ENCODE data around the gene DNAJC5G.
"Not testable (repeated sequence)": the region's sequence is repeated elsewhere in the genome, so short reads cannot be mapped to it uniquely, and the experiment has no call there.

The DNAJC5G gene

GRCh38 chr2:27264253-27264752, 10.9 kb upstream of the DNAJC5G start:
- no peak for DNase-seq
- Histone ChIP-seq H3K4me3 (ENCODE audit: insufficient read depth, low read depth, low read length, poor library complexity, severe bottlenecking) (peak overlapping the region; percentile 66), H3K4me1 (ENCODE audit: control insufficient read depth, insufficient read depth, low read length, poor library complexity, severe bottlenecking) (peaks cover 35% of the 10 kb centered on the region)

GRCh38 chr2:27264753-27265535, 10.3 kb upstream of the DNAJC5G start:
- H3K4me1 ChIP-seq (ENCODE audit: control insufficient read depth, insufficient read depth, low read length, poor library complexity, severe bottlenecking), result peaks cover 35% of the 10 kb centered on the region
- peaks cover 37% of the 10 kb centered on the region for H3K27me3 ChIP-seq (replicated peaks; ENCODE audit: control insufficient read depth, insufficient read depth, low read length, poor library complexity, severe bottlenecking)
- H3K4me3 ChIP-seq (ENCODE audit: insufficient read depth, low read depth, low read length, poor library complexity, severe bottlenecking), result peak overlapping the region; percentile 66
- H3K27ac ChIP-seq (ENCODE audit: insufficient read depth, low read length, poor library complexity, severe bottlenecking), result peak overlapping the region; percentile 12
- peak; percentile 39 to 60 (median 53) for DNase-seq
- no peaks in the 10 kb centered on the region for H3K9me3 ChIP-seq (ENCODE audit: control insufficient read depth, low read length)
- no peaks in the 10 kb centered on the region for H3K36me3 ChIP-seq (ENCODE audit: control insufficient read depth, insufficient read depth, low read length)

More at GRCh38 chr2:27264253-27264752, 10.9 kb upstream of the DNAJC5G start:
- Histone ChIP-seq H3K27me3 (replicated peaks; ENCODE audit: control insufficient read depth, insufficient read depth, low read length, poor library complexity, severe bottlenecking) (peaks cover 37% of the 10 kb centered on the region), H3K9me3 (ENCODE audit: control insufficient read depth, low read length) (no peaks in the 10 kb centered on the region), H3K27ac (ENCODE audit: insufficient read depth, low read length, poor library complexity, severe bottlenecking) (no peak overlapping the region), H3K36me3 (ENCODE audit: control insufficient read depth, insufficient read depth, low read length) (no peaks in the 10 kb centered on the region)

GRCh38 chr2:27265536-27265870, 9.7 kb upstream of the DNAJC5G start:
- no peaks in the 10 kb centered on the region for H3K9me3 ChIP-seq (ENCODE audit: control insufficient read depth, low read length)
- DNase-seq, result no peak
- H3K27me3 ChIP-seq (replicated peaks; ENCODE audit: control insufficient read depth, insufficient read depth, low read length, poor library complexity, severe bottlenecking), result peaks cover 37% of the 10 kb centered on the region
- no peak overlapping the region for H3K27ac ChIP-seq (ENCODE audit: insufficient read depth, low read length, poor library complexity, severe bottlenecking)
- peaks cover 35% of the 10 kb centered on the region for H3K4me1 ChIP-seq (ENCODE audit: control insufficient read depth, insufficient read depth, low read length, poor library complexity, severe bottlenecking)
- H3K4me3 ChIP-seq (ENCODE audit: insufficient read depth, low read depth, low read length, poor library complexity, severe bottlenecking), result no peak overlapping the region
- H3K36me3 ChIP-seq (ENCODE audit: control insufficient read depth, insufficient read depth, low read length), result no peaks in the 10 kb centered on the region

DNA sequence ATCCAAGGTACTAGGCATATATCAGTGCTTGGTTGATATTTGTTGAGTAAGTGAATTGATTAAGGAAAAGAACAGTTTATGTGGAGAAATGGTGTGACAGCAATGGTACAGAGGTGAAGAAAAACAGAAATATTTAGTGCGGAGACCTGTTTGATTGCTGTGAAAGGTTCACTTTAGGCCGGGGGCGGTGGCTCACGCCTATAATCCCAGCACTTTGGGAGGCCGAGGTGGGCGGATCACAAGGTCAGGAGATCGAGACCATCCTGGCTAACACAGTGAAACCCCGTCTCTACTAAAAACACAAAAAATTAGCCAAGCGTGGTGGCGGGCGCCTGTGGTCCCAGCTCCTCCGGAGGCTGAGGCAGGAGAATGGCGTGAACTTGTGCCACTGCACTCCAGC, 6.9 kb upstream of the DNAJC5G start:
- H3K27ac ChIP-seq (ENCODE audit: insufficient read depth, low read length, poor library complexity, severe bottlenecking); H3K36me3 ChIP-seq (ENCODE audit: control insufficient read depth, insufficient read depth, low read length); DNase-seq; H3K4me3 ChIP-seq (ENCODE audit: insufficient read depth, low read depth, low read length, poor library complexity, severe bottlenecking); H3K9me3 ChIP-seq (ENCODE audit: control insufficient read depth, low read length): not testable (repeated sequence)
- H3K27me3 ChIP-seq (replicated peaks; ENCODE audit: control insufficient read depth, insufficient read depth, low read length, poor library complexity, severe bottlenecking), result peaks cover 16% of the 10 kb centered on the region
- peaks cover 16% of the 10 kb centered on the region for H3K4me1 ChIP-seq (ENCODE audit: control insufficient read depth, insufficient read depth, low read length, poor library complexity, severe bottlenecking)

- no peak overlapping the region for H3K4me3 ChIP-seq (ENCODE audit: insufficient read depth, low read depth, low read length, poor library complexity, severe bottlenecking)
- no peaks in the 10 kb centered on the region for H3K4me1 ChIP-seq (ENCODE audit: control insufficient read depth, insufficient read depth, low read length, poor library complexity, severe bottlenecking)
- no peaks in the 10 kb centered on the region for H3K9me3 ChIP-seq (ENCODE audit: control insufficient read depth, low read length)
- no peaks in the 10 kb centered on the region for H3K36me3 ChIP-seq (ENCODE audit: control insufficient read depth, insufficient read depth, low read length)
- H3K27me3 ChIP-seq (replicated peaks; ENCODE audit: control insufficient read depth, insufficient read depth, low read length, poor library complexity, severe bottlenecking), result no peaks in the 10 kb centered on the region
- H3K27ac ChIP-seq (ENCODE audit: insufficient read depth, low read length, poor library complexity, severe bottlenecking), result no peak overlapping the region
- no peak for DNase-seq
These were observed 5.1 kb upstream of the DNAJC5G start for GRCh38 chr2:27270131-27270530.

- Histone ChIP-seq H3K9me3 (ENCODE audit: control insufficient read depth, low read length) (no peaks in the 10 kb centered on the region), H3K4me3 (ENCODE audit: insufficient read depth, low read depth, low read length, poor library complexity, severe bottlenecking) (no peak overlapping the region), H3K27ac (ENCODE audit: insufficient read depth, low read length, poor library complexity, severe bottlenecking) (no peak overlapping the region), H3K27me3 (replicated peaks; ENCODE audit: control insufficient read depth, insufficient read depth, low read length, poor library complexity, severe bottlenecking) (no peaks in the 10 kb centered on the region), H3K36me3 (ENCODE audit: control insufficient read depth, insufficient read depth, low read length) (no peaks in the 10 kb centered on the region), H3K4me1 (ENCODE audit: control insufficient read depth, insufficient read depth, low read length, poor library complexity, severe bottlenecking) (no peaks in the 10 kb centered on the region)
- no peak for DNase-seq
These were observed 4.6 kb upstream of the DNAJC5G start for GRCh38 chr2:27270670-27271069.

DNA sequence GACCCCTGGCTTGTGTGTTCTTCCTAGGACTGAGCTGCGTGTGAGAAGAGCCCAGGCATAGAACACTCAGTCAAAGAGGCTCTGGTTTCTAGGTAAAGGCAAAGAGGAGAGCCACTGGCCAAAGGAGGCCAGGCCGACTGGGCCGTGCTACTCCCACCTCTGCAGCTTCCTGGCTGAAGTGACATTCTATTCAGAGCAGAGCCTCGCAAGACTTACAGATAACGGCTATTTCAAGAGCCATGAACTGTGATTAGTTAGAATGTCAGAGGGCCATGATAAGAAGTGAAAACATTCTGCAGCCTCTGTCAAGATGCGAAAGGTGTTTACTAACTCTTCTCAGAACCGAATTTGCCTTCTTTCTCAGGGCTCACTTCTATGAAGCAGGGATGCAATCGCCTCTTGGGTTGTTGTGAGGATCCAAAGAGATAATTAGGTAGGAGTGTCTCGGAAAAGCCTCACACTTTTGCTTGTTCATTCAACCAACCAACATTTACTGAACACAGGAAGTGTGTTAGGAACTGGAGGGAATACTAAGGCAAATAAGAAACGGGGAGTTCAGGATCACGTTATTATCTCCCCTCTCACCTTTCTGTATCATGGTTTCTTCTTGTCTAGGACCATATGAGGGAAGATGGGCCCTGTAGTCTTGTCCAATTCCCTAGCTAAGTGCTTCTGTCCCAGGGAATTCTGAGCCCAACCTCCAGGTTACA, 3.4 kb upstream of the DNAJC5G start:
- no peak for DNase-seq
- Histone ChIP-seq H3K27me3 (replicated peaks; ENCODE audit: control insufficient read depth, insufficient read depth, low read length, poor library complexity, severe bottlenecking) (no peaks in the 10 kb centered on the region), H3K4me3 (ENCODE audit: insufficient read depth, low read depth, low read length, poor library complexity, severe bottlenecking) (no peak overlapping the region), H3K36me3 (ENCODE audit: control insufficient read depth, insufficient read depth, low read length) (no peaks in the 10 kb centered on the region), H3K4me1 (ENCODE audit: control insufficient read depth, insufficient read depth, low read length, poor library complexity, severe bottlenecking) (no peaks in the 10 kb centered on the region), H3K27ac (ENCODE audit: insufficient read depth, low read length, poor library complexity, severe bottlenecking) (no peak overlapping the region), H3K9me3 (ENCODE audit: control insufficient read depth, low read length) (no peaks in the 10 kb centered on the region)

DNA sequence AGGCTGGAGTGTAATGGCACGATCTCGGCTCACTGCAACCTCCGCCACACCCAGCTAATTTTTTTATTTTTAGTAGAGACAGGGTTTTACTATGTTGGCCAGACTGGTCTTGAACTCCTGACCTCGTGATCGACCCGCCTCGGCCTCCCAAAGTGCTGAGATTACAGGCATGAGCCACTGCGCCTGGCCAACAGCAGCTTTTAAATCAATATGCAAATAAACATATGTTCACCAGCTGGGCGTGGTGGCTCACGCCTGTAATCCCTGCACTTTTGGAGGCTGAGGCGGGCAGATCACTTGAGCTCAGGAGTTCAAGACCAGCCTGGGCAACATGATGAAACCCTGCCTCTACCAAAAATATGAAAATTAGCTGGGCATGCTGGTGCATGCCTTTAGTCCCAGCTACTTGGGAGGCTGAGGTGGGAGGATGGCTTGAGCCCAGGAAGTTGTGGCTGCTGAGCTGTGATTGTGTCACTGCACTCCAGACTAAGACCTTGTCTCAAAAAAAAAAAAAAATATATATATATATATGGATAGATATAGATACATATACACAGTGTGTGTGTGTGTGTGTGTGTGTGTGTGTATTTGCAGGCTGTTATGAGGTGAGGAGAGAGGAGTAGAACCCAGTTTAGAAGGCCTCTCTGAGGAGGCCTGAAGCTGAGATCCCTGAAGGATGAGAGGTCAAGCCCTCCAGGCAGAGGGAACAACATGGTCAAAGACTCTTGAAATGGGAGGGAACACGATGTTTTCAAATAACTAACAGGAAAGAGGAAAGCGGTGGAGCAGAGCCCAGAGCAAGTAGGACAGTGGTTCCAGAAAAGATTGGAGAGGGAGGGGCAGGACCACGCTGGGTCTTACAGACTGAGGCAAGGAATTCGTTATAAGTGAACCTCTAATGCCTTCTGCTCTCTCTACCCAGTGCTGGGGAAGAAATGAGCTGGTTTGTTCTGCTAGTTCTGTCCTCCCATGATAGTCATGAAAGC, 2.4 kb upstream of the DNAJC5G start:
- not testable (repeated sequence) for H3K27me3 ChIP-seq (replicated peaks; ENCODE audit: control insufficient read depth, insufficient read depth, low read length, poor library complexity, severe bottlenecking); H3K9me3 ChIP-seq (ENCODE audit: control insufficient read depth, low read length); H3K4me1 ChIP-seq (ENCODE audit: control insufficient read depth, insufficient read depth, low read length, poor library complexity, severe bottlenecking); H3K36me3 ChIP-seq (ENCODE audit: control insufficient read depth, insufficient read depth, low read length); H3K4me3 ChIP-seq (ENCODE audit: insufficient read depth, low read depth, low read length, poor library complexity, severe bottlenecking); DNase-seq; H3K27ac ChIP-seq (ENCODE audit: insufficient read depth, low read length, poor library complexity, severe bottlenecking)

GRCh38 chr2:27278010-27278409, 2.8 kb downstream of the DNAJC5G start:
- Histone ChIP-seq H3K4me1 (ENCODE audit: control insufficient read depth, insufficient read depth, low read length, poor library complexity, severe bottlenecking) (no peaks in the 10 kb centered on the region), H3K4me3 (ENCODE audit: insufficient read depth, low read depth, low read length, poor library complexity, severe bottlenecking) (no peak overlapping the region), H3K27ac (ENCODE audit: insufficient read depth, low read length, poor library complexity, severe bottlenecking) (no peak overlapping the region), H3K9me3 (ENCODE audit: control insufficient read depth, low read length) (no peaks in the 10 kb centered on the region), H3K27me3 (replicated peaks; ENCODE audit: control insufficient read depth, insufficient read depth, low read length, poor library complexity, severe bottlenecking) (no peaks in the 10 kb centered on the region), H3K36me3 (ENCODE audit: control insufficient read depth, insufficient read depth, low read length) (no peaks in the 10 kb centered on the region)
- DNase-seq, result no peak

Measured in effector memory CD4-positive, alpha-beta T cell (primary cell).